SU-DHL-6 (cell line): ENCODE data around the gene TCEAL1.

Experiments
- EZH2phosphoT487 ChIP-seq: fragments of 200-600 bp; sonication (generic), shearing (Covaris generic); conservative IDR thresholded peaks from 2 replicates; pipeline ENCODE4 v1.6.1; 2018; ENCODE audit warnings: mild to moderate bottlenecking, antibody characterized with exemption, low read length, moderate library complexity, mixed read lengths
- TF ChIP-seq, protein P1 (sequence below): fragments of 200-600 bp; sonication (generic); IDR thresholded peaks from one replicate; pipeline ENCODE4 v1.5.1; 2017; ENCODE audit warnings: antibody characterized with exemption, mild to moderate bottlenecking, low read length, moderate library complexity; ENCODE audit not compliant: insufficient read depth, poor library complexity, severe bottlenecking

DNA sequence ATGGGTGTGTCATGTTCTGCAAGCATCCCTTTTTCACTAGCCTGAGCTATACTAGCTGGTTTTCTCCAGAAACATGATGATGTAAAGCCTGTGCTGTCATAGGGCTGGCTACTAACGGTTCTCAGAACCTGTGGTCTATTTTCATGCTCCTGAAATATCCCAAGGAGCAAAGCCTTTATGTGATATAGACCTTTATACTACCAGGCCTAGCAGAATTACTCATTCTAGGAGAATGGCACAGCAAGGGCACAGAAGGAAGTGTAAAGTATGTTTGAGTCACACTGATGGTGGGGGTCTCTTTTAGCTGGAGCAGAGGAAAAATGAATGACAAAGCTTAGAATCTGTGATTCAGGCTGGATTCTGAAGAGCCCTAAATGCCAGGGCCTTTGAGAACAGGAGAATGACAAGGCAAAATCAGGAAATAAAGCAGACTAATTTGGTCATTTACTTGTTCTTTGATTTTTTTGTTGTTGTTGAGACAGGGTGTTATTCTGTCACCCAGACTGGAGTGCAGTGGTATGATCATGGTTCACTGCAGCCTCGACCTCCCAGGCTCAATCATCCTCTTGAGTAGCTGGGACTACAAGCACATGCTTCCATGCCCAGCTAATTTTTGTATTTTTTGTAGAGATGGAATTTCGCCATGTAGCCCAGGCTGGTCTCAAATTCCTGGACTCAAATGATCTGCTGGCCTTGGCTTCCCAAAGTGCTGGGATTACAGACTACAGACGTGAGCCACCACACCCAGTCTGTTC, 11.8 kb downstream of the TCEAL1 start:
- TF ChIP-seq, protein P1, sequence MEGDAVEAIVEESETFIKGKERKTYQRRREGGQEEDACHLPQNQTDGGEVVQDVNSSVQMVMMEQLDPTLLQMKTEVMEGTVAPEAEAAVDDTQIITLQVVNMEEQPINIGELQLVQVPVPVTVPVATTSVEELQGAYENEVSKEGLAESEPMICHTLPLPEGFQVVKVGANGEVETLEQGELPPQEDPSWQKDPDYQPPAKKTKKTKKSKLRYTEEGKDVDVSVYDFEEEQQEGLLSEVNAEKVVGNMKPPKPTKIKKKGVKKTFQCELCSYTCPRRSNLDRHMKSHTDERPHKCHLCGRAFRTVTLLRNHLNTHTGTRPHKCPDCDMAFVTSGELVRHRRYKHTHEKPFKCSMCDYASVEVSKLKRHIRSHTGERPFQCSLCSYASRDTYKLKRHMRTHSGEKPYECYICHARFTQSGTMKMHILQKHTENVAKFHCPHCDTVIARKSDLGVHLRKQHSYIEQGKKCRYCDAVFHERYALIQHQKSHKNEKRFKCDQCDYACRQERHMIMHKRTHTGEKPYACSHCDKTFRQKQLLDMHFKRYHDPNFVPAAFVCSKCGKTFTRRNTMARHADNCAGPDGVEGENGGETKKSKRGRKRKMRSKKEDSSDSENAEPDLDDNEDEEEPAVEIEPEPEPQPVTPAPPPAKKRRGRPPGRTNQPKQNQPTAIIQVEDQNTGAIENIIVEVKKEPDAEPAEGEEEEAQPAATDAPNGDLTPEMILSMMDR, result no peak
- TF ChIP-seq EZH2phosphoT487, result no peak
